HT1080 (cell line): Measurements from ENCODE around the gene KCNK17. TPM values are rescaled to one million over a fixed set of nuclear protein-coding genes. Genes with fewer than 3 reads are reported as not detected.
A peak's percentile ranks its signal among the peaks of the same experiment; 100 is the strongest.

Experiments
- DNase-seq: peaks from one replicate; pipeline ENCODE4 v3.0.0-alpha.2; 2015; ENCODE audit warnings: low read depth
- total RNA-seq: library from RNA; depleted of rRNA; stranded (reverse); fragments of >200 nt; shearing (Covaris generic); gene quantifications from 2 replicates; pipeline ENCODE4 v1.2.3, GENCODE V29; 2014; rRNA removed

Gene KCNK17
- total RNA-seq, 1 experiment from 2014 or later = not detected

DNA sequence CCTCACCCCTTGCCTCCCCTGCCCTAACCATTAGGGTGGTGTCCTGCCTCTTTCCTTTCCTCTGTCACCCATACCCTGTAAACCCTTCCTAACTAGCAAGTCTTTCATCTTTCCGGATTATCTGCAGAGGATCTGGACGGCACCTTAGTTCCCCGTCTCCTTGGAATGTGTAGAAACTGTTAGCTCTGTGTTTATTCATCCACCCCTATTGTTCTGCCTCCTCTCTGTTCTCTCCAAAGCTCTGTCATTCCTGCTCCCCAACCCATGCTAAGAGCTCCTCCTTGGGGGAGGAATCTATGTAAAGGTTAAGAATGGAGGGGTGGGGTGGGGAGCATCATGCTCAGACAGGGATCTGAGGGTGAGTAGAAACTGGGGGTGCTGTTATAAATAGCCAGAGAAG is 45.5 kb downstream of the KCNK17 start:
- DNase-seq = no peak

GRCh38 chr6:39268171-39268570 is 46.0 kb downstream of the KCNK17 start:
- no peak for DNase-seq

DNA sequence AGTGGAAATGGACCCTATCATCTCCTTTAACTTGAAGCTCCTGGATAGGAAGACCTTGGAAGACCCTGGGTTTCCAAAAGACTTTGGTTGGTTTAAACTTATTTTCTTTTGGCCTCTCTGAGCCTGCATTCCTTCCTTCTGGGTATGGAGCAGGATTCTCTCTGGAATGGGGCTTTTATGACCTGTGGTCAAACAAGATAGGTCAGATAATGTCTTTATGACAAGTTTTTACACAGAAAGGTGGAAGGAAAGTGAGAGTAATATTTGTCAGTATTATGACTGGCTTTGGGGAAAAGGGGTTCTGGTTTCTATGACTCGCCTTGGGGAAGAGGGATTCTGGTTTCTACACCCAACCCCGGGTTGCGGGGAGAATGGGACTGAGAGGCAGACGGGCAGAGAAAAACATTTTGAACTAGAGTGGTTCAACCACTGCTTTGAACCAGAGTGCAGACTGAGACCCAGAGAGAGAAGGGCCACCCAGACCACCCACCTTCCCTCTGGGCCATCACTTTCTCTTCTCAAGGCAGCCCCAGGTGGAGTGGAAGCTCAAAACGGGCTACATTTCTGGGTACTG is 47.4 kb downstream of the KCNK17 start:
- no peak for DNase-seq

- no peak for DNase-seq
Measured at GRCh38 chr6:39266375-39266774, 47.8 kb downstream of the KCNK17 start.

DNA sequence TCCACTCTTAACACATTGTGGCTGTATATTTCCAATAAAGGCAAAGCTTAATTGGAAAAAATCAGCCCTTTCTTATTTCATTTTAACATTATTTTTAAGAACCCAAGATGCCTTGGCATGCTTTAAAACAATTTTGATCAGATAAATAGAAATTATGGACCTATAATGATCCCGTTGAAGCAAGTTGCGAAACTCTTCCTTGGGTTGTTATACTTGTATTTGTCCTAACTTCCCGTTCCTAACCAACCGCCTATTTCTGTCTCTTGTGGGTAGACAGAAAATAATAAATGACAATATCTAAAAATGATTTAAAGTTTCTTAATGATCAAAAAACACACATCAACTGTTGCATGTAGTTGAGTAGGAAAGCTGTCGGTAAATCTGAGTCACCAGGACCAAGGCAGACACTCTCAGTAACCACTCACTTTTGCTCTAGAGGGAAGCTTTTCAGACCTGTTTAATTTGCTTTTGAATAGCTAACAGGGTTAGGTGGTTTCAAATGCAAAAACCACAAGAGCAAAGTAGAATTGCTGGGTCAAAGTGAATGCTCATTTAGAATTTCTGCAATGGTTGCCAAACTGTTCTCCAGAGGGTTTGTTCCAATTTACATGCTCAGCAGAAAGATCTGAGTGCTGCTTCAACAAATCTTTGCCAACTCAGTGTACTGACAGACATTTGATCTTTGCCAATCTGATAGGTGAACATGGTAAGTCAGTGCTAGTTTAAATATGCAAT is 50.7 kb downstream of the KCNK17 start:
- no peak for DNase-seq

- DNase-seq = no peak
Measured at GRCh38 chr6:39261751-39262150, 52.5 kb downstream of the KCNK17 start.

GRCh38 chr6:39260953-39261352 is 53.3 kb downstream of the KCNK17 start:
- no peak for DNase-seq

DNA sequence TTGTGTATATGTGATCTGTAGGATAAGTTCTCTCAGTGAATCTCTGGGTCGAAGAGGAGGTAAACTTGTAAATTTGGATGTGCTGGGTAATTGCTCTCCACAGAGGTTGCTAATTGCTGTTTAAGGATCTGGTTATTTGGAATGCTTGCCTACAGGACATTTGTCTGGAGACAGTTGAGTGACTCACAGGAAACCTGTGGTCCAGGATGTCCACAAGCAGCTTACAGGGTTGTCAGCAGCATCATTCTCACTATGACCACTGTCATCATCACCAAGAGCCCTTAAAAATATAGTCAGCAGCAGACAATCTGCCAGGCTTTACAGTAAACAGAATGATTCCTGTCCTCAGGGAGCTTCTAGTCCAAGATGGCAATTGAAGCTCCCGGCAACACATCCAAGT is 53.8 kb downstream of the KCNK17 start:
- peak; percentile 37 for DNase-seq

- DNase-seq = no peak
Measured at GRCh38 chr6:39256294-39256940, 57.8 kb downstream of the KCNK17 start.

- no peak for DNase-seq
Measured at GRCh38 chr6:39254999-39255535, 59.2 kb downstream of the KCNK17 start.

- DNase-seq = no peak
Measured at GRCh38 chr6:39251406-39251805, 62.8 kb downstream of the KCNK17 start.

DNA sequence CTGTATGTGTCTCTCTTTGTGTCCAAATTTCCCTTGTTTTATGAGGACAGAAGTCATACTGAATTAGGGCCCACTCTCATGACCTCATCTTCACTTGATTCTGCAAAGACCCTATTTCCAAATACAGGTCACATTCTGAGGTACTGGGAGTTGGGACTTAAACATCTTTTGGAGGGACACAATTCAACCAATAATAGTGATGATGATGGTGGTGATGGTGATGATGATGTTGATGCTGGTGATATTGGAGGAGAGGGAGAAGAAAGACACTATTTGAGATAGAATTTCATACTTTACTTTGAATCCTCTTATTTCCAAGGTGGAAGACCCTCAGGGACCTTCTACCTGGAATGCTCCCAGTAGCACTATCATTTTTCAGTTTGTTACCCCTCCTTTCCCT is 63.7 kb downstream of the KCNK17 start:
- DNase-seq = no peak

DNA sequence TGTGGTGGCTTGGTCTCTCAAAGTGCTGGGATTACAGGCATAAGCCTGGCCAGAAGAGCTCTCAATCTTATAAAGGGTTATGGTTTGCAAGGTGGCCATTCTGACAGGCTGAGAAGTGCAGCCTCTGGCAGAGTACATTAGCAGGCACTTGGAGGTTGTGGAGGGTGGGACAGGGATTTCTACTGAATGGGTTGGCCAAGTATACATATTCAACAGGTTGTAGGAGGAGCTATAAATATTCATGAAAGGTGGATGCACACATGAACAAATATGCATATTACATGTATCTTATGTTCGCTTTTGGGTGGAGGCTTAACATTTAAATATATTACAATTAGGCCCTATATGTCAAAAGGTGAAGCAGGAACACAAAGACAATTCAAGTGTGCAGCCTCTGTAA is 64.9 kb downstream of the KCNK17 start:
- no peak for DNase-seq

Other genes with a start within 250 kb of the KCNK17 start
- gene SAYSD1, start 199.2 kb downstream of the KCNK17 start, total RNA-seq = 7.3 and 8.9 TPM in 2 replicates
- gene KCNK5, start 84.9 kb downstream of the KCNK17 start, total RNA-seq = not detected in 2 replicates
- not detected in 2 replicates for gene KCNK16, start 8.3 kb upstream of the KCNK17 start, total RNA-seq